Stimulated activated CD4-positive, alpha-beta T cell treated with anti-CD3 and anti-CD28 coated beads, Interleukin-12 subunit alpha, Interleukin-12 subunit beta, amount 100 ng/mL, for 4 hours (primary cell): ENCODE measurements around the gene ZMPSTE24.

ENCODE experiments used
- DNase-seq: peaks from one replicate; pipeline ENCODE4 v3.0.0-alpha.2; 2020

Gene ZMPSTE24

DNA sequence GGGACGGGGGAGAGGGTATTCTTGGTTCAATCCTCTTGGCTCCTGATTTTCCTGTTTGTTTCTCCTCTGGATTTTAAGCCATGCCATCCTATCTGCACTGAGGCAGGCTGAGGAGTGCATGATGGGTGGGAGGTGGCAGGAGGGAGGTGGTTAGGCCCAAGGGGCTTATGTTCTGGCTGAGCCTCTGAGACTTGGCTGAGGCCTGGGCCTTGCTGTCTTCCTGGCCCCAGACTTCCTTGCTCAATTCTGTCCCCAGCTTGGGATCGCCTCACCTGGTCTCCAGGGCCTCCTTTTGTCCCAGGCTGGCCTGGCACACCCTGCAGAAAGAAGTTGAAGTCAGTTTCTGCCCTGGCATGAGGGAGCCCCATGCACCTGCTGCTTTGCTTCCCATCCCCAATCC, 47.8 kb downstream of the ZMPSTE24 start:
- DNase-seq = no peak

DNA sequence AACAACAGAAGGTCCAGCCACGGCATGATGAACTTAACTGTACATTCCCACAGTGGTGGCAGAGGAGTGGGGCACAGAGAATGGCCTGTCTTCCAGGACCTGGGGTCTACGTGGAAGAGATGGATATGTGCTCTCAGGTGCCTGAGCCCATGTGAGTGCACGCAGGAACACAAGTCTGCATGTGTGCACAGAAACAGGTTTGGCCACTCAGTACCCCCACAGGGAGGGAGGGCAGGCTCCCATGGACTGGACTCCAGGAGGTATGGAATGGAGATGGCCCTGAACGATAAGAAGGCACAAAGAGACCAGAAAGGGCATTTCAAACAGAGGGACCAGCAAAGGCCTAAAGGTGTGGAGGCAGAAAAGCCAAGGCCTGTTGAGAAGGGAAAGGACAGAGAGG, 48.3 kb downstream of the ZMPSTE24 start:
- no peak for DNase-seq

DNA sequence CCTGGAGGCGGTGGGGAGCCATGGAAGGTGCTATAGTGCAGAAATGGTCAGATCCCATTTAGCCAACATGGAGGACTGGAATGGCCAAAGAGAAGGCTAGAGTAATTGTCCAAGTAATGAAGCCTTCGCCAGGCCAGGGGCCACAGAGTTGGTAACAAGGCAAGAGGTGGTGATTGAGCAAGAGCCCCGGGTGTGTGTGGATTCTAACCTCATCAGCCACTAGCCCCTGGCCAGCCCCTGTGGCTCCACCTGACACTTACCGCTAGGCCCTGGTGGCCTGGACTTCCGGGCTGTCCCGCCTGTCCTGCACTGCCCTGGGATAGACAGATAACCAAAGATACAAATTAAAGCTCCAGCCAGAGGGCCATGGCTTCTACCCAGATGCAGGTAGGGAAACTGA, 49.1 kb downstream of the ZMPSTE24 start:
- DNase-seq = no peak

DNA sequence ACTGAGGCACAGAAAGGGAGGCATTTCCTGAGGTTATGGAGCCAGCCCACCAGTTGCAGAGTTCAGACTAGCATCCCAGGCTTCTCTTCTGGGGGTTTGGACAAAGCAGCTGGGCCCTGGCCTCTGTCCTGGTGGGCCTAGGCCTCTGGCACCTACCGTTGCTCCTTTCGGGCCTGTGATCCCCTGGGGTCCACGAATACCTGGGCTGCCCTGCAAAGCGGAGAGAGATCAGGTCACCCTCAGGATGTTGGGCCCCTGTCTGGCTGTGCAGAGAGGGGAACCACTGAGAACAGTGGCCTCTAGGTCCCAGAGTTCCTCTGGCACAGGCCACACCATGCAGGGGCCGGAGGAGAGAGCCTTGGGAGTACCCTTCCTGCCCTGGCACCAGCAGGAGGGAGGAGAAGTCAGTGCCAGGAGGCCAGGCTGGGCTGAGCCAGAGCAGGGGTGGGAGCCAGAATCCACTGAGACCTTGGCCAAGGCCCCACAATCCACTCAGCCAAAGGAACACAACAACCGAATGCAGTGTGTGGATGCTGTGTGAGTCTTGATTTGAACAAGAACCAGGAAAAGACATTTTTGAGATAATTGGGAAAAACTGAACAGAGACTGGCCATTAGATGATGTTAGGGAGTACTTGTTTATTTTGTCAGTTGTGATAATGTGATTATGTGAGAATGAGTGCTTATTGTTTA, 50.1 kb downstream of the ZMPSTE24 start:
- no peak for DNase-seq

DNA sequence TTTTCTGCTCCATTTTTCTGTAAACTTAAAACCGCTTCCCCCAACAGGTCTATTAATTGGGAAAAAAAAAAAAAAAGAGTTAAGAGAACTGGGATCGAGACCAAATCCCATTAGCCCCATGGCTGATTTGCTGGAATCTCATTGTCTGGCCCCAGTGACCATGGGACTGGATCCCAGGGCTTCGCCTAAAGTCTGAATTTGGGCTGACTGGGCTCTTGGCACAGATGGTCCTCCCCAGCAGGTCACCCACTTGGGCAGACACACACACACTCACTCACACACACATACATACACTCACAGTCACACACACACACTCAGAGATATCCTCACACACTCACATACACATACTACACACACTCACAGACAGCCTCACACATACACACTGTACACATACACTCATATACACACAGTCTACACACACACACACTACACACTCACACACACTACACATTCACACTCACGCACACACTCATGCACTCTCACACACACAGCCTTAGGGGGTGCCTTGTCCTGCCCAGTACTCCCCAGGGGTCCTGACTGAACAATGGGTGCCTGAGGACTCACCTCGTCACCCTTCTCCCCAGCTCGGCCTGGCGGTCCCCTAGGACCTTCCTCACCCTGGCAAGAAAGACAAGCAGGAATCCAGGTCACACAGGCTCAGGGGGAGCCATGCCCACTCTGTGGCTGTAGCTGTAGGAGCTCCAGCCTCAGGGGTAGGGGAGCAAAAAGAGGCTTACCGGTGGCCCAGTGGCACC, 51.5 kb downstream of the ZMPSTE24 start:
- DNase-seq = no peak

DNA sequence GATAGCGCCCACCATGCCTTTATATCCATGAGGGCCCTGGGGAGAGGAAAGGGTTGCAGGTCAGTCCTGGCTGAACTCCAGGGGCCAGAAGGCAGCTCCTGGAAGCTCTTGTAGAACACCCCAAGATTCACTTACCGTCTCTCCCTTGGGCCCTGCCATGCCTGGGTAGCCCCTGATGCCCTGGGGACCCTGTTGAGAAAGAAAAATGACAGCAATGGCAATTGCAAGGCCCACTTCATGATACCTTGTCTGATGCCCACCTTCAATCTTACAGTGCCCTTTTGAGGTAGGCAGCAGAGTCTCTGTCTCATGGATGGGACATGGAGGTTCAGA, 52.1 kb downstream of the ZMPSTE24 start:
- DNase-seq = no peak

DNA sequence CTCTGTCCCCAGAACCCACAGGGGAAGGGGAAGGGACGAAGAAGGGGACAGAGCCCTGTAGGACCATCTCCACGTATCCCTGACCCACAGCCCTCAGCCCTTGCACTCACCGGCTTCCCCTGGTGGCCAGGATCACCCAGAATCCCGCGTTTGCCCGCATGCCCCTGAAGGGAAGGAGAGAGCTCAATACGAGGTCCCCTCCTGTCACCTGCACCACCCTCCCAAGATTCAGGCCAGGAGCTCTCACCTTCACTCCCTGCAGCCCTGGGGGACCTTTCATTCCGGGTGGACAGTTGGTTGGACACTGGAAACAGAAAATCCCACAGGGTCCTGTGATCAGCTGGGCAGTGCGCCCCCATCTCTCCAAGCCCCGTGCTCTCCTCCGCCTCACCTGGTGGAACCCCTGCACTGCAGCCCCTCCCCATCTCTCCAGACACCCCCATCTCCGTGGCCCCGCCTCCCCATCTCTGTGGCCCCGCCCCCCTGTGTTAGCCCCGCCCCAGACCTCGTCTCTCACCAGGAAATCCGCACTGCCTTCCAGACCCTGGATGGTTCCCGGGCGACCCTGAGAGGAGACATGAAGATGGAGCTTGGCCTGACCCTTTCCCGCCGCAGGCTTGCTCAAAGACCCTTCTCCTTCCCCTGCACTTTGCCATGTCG, 53.1 kb downstream of the ZMPSTE24 start:
- DNase-seq = no peak

DNA sequence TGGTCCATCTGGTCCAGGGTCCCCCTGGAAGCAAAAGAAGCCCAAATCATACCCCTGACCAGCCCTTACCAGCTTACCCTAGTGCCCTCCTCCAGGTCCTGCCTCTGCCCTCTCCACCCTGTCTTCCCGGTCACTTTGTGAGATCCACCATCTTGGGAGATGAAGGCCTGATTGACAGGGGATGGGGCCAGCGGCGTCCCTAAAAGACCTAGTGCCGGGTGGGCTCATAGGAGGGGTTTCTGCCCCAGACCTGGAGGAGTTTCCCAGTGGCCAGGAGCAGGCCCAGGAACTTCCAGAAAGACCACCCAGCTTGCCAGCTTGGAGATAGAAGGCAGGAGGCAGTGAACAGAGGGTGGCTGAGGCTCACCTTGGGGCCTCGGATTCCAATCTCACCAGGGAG, 53.7 kb downstream of the ZMPSTE24 start:
- DNase-seq = no peak

DNA sequence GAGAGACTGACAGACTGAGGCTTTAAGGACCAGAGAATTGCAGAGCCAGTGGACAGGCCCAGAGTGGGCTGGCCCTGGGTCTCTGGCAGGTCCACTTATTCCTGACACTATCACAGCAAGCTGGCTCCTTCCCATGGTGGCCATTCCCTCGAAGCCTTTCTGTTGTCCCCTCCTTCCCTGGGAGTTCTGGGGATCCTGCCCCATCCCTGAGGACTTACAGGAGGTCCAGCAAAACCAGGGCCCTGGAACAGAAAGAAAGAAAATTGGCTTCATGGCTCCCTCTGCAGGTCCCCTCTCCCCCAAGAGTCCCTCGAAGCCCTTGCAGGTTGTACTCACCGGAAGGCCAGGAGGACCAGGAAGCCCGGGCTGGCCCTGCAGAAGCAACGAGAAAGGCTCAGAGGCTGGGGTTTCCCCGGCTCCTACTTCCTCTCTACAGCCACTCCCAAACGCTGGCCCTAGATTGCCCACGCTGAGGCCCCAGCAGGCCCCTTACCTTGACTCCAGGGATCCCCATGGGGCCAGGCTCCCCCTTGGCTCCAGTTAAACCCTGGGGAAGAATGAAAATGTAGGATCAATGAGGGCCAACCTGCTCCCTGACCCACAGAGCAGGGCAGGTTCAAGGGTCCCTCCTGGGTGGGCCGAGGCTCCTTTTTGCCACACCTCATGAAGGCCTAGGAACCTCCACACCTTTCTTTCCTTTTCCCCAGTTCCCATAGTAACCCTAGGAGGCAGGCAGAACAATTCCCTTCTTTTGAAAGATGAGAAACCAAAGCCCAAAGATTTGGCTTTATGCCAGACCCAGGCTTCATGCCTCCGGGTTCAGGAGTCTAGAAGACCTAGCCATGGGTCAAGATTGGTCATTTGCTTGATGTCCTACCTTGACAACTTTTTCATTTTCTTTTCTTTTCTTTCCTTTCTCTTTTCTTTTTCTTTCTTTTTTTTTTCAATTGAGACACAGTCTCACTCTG, 54.5 kb downstream of the ZMPSTE24 start:
- DNase-seq = no peak

DNA sequence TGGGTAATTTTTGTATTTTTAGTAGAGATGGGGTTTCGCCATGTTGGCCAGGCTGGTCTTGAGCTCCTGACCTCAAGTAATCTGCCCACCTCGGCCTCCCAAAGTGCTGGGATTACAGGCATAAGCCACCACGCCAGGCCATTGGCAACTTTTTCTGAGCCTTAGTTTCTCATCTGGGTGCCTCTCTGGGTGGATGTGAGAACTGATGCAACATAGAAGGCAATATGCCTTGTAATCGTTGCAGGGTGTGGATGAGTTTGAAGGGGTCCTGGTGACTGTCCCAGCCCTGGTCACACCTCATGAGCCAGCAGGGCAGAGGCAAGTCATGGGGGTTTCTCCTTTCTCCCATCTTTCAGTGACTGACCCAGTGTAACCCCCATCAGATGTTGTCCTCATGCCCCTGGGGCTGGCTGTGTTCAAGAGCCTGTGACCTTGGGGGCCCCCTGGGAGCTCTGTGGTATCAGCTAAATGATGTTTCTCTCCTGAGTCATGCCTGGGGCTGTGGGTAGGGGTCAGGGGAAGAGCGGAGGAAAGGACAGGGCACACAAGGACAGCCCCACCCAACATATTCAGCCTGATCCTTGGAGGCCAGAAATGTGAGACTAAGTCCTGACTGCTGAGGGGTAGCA, 55.4 kb downstream of the ZMPSTE24 start:
- no peak for DNase-seq

DNA sequence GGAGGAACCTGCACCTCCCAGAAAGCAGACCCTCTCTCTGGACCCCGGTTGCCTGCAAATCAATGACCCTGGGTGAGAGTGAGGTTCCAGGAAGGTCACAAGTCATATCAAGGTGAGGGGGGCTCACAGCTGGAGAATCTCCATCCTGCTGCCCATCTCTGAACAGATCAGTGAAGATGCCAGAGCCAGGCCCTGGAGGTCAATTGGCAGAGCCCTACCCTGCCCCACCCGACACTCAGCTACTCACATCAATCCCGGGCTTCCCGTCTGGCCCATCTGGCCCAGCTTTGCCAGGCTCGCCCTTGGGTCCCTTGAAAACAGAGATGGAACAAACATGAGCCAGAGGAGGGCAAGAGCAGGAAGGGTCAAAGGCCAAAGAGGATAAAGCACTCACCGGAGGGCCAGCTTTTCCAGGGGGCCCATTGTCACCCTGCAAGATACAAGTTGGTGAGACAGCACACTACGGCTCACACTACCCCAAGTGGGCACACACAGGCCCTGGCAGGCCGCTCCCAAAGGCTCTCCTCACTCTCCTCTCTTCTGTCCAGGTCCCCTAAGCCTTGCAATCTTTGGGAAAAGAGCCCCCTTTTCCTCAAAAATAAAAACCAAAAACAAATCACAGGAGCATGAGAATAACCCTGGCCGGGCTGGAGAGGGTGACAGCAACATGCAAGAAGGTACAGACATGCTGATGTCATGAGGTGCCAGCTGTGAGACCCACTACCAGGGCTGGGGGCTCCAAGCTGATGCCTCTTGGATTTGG, 56.1 kb downstream of the ZMPSTE24 start:
- no peak for DNase-seq

DNA sequence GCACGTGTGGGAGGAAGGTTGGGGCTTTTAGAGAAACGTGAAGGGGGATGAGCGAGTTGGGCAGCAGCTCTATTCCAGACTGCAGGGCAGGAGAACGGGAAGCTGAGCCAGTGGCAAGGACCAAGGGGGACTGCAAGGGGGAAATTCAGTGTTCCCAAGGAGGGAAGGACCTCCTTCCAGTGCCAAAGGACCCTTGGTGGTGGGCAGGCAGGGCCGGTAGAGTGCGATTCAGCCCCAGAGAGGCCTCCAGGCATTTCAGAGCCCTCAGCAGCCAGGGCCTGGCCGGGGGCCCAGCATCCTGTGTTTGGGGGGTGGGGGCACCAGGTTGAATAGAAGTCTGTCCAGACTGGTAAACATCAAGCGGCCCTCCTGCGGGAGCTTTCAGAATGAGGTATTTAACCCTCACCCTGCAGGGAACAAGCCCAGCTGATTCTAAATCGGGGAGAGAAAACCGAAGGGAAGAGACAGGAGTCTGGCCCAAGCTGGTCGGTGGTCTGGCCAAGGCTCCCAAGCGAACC, 56.7 kb downstream of the ZMPSTE24 start:
- no peak for DNase-seq

DNA sequence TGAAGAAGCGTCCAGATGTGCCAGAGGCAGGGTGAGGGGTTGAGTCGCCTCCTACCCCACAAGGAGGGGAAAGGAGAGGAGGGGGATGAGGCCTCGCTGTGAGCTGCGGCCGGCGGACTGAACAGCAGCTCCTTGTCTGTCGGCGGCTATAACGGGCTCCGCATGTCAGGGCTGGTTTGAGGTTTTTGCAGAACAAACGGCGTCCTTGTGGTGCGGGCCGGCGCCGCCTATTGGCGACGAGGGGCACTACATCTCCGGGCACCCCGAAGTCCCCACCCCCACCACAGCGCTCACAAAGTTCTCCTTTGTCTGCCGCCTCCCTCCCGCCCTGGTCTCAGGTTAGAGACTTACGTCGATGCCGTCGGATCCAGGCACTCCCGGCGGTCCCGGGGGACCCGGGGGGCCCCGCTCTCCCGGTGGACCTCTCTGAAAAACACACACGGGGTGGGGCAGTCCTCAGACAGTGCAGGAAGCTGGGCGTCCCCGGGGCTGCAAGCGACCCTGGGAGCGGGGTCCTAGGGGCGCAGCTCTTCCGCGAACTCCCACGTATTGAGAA, 57.3 kb downstream of the ZMPSTE24 start:
- DNase-seq = peak; percentile 77

DNA sequence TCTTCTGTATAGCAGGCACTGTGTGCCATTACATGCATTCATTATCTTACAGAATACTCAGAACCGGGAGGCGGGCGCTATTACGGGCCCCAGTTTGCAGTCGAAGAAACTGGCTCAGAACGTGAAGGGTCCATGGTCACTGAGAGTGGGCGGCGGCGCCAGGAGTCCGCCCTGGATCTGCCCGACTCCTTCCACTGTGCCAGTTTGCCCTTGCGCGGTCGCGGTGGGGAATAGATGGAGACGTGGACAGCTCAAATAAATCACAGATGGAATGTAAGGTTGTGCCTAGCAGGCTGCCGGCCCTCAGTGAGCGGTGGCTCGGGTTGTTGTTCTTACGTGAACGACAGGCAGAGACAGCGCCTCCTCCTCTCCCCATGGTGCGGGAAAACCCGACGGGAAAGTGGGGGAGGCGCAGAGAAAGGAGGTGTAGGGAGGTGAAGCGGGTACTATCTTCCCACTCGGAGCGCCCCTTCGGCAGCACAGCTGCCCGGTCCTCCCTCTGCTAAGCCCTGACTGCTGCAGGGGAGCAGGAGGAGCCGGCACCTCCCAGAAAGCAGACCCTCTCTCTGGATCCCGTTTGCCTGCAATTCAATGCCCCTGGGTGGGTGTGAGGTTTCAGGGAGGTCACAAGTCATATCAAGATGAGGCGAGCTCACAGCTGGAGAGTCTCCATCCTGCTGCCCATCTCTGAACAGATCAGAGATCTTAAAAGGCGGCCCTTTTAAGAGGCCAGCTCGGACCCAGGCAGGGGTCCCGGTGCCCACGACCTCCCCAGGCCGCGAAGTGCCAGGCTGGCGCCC, 58.0 kb downstream of the ZMPSTE24 start:
- DNase-seq = peak; percentile 25

DNA sequence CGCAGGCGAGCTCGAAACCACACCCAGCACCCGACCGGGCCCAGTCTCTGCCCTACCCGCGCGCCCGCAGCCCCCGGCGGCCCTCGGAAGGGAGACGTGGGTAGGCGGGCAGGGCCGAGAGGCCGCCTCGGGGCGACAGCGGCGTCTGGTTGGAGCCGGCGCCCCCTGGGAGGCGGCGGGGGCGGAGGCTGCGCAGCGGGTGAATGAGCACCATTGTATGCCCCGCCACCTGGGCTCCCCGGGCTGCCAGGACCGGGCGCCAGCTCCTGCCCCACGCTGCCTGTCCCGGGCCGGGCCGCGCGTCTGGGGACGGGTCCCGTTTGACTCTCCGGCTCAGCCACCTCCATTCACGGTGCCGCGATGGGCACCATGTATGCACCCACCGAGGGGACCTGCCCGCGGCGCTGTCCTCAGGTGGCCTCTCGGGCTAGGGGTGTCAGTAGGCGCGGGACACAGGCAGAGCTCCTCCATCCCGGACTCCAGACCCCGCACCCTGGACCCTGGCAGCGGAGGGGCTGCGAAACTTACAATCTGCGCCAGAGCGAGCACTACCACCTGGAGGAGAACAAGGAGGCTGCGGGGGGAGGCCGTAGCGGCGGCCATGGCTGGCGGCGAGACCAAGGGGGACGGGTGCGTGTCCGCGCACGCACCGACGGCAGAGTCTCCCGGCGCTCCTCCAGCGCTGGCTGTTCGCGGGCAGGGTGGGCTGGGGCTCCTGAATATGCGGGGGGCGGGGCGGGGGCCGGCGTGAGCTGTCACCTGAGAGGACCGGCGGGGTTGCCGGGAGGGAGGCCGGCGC, 58.8 kb downstream of the ZMPSTE24 start, which contains the start of gene COL9A2:
Gene COL9A2, minus strand, starts transcription at position 692 of the 799 bp plus-strand sequence. Its CDS starts 89 bp downstream, at position 603.
- DNase-seq = peak; percentile 55

DNA sequence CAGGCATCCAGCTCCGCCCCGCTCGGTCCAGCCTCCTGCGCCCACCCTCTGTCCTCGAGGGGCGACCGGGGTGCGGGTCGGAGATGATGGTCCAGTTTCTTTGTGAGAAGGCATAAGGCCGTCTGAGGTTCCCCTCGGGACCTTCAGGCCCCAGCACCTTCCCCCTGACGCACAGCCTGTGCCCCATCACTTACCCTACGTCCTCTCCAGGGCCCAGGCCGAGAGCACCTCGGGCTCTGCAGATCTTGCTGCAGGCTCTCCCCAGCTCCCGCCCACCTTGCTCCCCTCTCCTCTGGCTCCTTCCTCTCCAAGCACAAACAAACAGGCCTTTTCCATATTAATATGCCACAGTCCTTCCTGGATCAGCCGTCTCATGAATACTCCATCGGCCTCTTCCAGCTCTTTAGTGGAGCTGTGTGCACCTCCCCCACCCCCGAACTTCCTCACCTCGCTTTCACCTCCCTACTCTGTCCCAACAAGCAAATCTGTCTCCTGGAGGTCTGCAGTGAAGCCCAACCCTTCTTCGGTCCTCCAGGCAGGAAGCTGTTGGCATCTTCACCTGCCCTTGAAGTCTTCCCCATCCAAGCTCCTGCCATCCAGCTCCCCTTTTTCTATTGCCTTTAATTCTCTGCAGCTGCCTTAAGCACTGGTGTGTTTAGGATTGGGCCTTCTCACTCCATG, 59.5 kb downstream of the ZMPSTE24 start:
- DNase-seq = no peak

DNA sequence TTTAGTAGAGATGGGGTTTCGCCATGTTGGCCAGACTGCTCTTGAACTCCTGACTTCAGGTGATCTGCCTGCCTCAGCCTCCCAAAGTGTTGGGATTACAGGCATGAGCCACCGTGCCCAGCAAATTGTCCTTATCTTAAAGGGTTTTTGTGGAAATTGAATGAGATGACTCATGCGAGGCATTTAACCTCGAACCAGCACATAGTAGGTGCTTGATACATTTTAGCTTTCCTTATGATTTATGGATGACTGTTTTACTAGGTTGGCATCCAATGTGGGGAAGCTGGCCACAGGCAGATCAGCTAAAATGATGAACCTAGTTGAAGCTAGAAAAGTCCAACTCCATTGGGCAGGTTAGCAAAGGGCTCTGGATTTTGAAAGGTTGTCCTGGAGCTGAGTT, 60.4 kb downstream of the ZMPSTE24 start:
- DNase-seq = no peak

DNA sequence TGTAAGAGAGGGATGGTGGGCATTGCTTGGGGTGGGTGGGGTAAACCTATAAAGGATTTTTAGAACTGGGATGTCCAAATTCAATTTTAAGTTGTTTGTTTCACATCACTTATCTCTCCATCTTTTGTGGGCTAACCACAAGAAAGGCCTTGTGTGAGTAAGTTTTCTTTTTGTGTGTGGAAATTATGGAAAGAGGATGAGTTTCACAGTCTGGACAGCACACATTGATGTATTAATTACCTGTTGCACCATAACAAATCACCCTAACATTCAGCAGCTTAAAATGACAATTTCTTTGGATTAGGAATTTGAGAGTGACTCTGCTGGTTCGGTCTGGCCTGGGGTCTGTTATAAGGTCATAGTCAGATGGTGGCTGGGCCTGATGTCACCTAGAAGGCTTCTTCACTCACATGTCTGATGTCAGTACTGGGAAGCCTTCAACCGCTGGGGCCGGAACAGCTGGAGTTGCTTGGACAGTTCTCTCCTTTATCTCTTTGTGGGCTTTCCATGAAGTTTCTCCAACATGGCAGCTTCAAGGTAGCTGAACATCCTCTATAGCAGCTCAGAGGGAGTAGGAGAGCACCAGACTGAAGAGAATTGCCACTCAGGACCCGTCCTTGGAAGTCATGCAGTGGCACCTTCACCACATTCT, 61.1 kb downstream of the ZMPSTE24 start:
- no peak for DNase-seq
